ENCODE results near the gene GTF2H4. TPM values are rescaled to one million over a fixed set of nuclear protein-coding genes. Genes with fewer than 3 reads are reported as not detected.

The GTF2H4 gene
- total RNA-seq, 1 donor from 2014 or later = 29.2 TPM

GRCh38 chr6:30944051-30944450, 36.0 kb downstream of the GTF2H4 start:
- H3K27me3 Mint-ChIP-seq (ENCODE audit: insufficient read depth, low read depth) = peaks cover 19% of the 10 kb centered on the region
- H3K9me3 Mint-ChIP-seq = no peaks in the 10 kb centered on the region
- H3K4me1 Mint-ChIP-seq = peaks cover 17% of the 10 kb centered on the region
- peaks cover 5% of the 10 kb centered on the region for H3K4me1 ChIP-seq
- H3K4me3 ChIP-seq = no peak overlapping the region
- no peak overlapping the region for H3K9ac ChIP-seq
- no peak for DNase-seq (ENCODE audit: low spot score)
- TF ChIP-seq CTCF (IDR thresholded peaks at IDR 0.05) (no peak), EZH2phosphoT487 (IDR thresholded peaks at IDR 0.05) (no peak), EZH2 (IDR thresholded peaks at IDR 0.05) (no peak)
- no peak overlapping the region for H3K27ac Mint-ChIP-seq
- H3K36me3 ChIP-seq = no peaks in the 10 kb centered on the region
- no peaks in the 10 kb centered on the region for H3K36me3 Mint-ChIP-seq
- H3K4me3 Mint-ChIP-seq = no peak overlapping the region
- H2AFZ ChIP-seq (replicated peaks) = no peak overlapping the region
- H3F3A ChIP-seq (ENCODE audit: low read depth) = no peaks in the 10 kb centered on the region
- H3K27ac ChIP-seq = no peak overlapping the region
- H3K27me3 ChIP-seq = no peaks in the 10 kb centered on the region
- H3K9me3 ChIP-seq (ENCODE audit: low read depth) = no peaks in the 10 kb centered on the region
- no peak overlapping the region for H3K4me2 ChIP-seq
- no peaks in the 10 kb centered on the region for H3K79me2 ChIP-seq (ENCODE audit: low read depth)
- H4K20me1 ChIP-seq (ENCODE audit: low read depth) = no peaks in the 10 kb centered on the region

GRCh38 chr6:30945281-30945680, 37.3 kb downstream of the GTF2H4 start:
- no peaks in the 10 kb centered on the region for H3K27me3 ChIP-seq
- H3K4me1 ChIP-seq = peaks cover 5% of the 10 kb centered on the region
- H3F3A ChIP-seq (ENCODE audit: low read depth) = no peaks in the 10 kb centered on the region
- DNase-seq (ENCODE audit: low spot score) = no peak
- H3K4me2 ChIP-seq = no peak overlapping the region
- no peaks in the 10 kb centered on the region for H3K9me3 ChIP-seq (ENCODE audit: low read depth)
- TF ChIP-seq EZH2 (IDR thresholded peaks at IDR 0.05) (no peak), EZH2phosphoT487 (IDR thresholded peaks at IDR 0.05) (no peak), CTCF (IDR thresholded peaks at IDR 0.05) (no peak)
- H2AFZ ChIP-seq (replicated peaks) = no peak overlapping the region
- no peak overlapping the region for H3K4me3 ChIP-seq
- no peaks in the 10 kb centered on the region for H3K36me3 Mint-ChIP-seq
- peaks cover 16% of the 10 kb centered on the region for H3K4me1 Mint-ChIP-seq
- H4K20me1 ChIP-seq (ENCODE audit: low read depth) = no peaks in the 10 kb centered on the region
- H3K9ac ChIP-seq = no peak overlapping the region
- no peak overlapping the region for H3K27ac Mint-ChIP-seq
- H3K9me3 Mint-ChIP-seq = peaks cover 2% of the 10 kb centered on the region
- H3K79me2 ChIP-seq (ENCODE audit: low read depth) = no peaks in the 10 kb centered on the region
- peaks cover 15% of the 10 kb centered on the region for H3K27me3 Mint-ChIP-seq (ENCODE audit: insufficient read depth, low read depth)
- no peak overlapping the region for H3K4me3 Mint-ChIP-seq
- no peak overlapping the region for H3K27ac ChIP-seq
- H3K36me3 ChIP-seq = no peaks in the 10 kb centered on the region

GRCh38 chr6:30947231-30947630, 39.2 kb downstream of the GTF2H4 start:
- H3K4me3 ChIP-seq = no peak overlapping the region
- TF ChIP-seq CTCF (IDR thresholded peaks at IDR 0.05) = no peak
- H3K27ac ChIP-seq = no peak overlapping the region
- no peak for DNase-seq (ENCODE audit: low spot score)
- Mint-ChIP-seq H3K36me3 (no peaks in the 10 kb centered on the region), H3K27me3 (ENCODE audit: insufficient read depth, low read depth) (peaks cover 13% of the 10 kb centered on the region), H3K27ac (no peak overlapping the region), H3K9me3 (peaks cover 12% of the 10 kb centered on the region), H3K4me1 (peaks cover 10% of the 10 kb centered on the region), H3K4me3 (no peak overlapping the region)
- no peaks in the 10 kb centered on the region for H3K9me3 ChIP-seq (ENCODE audit: low read depth)
- no peaks in the 10 kb centered on the region for H4K20me1 ChIP-seq (ENCODE audit: low read depth)
- no peak overlapping the region for H2AFZ ChIP-seq (replicated peaks)
- no peaks in the 10 kb centered on the region for H3K27me3 ChIP-seq
- no peaks in the 10 kb centered on the region for H3K36me3 ChIP-seq
- H3K9ac ChIP-seq = no peak overlapping the region
- H3K79me2 ChIP-seq (ENCODE audit: low read depth) = no peaks in the 10 kb centered on the region
- no peak overlapping the region for H3K4me2 ChIP-seq
- no peaks in the 10 kb centered on the region for H3F3A ChIP-seq (ENCODE audit: low read depth)
- peaks cover 3% of the 10 kb centered on the region for H3K4me1 ChIP-seq

GRCh38 chr6:30948811-30949210, 40.8 kb downstream of the GTF2H4 start:
- Histone ChIP-seq H3K4me1 (no peaks in the 10 kb centered on the region), H2AFZ (replicated peaks) (no peak overlapping the region), H3K79me2 (ENCODE audit: low read depth) (no peaks in the 10 kb centered on the region), H3K36me3 (no peaks in the 10 kb centered on the region), H3K4me2 (no peak overlapping the region), H3K4me3 (no peak overlapping the region), H4K20me1 (ENCODE audit: low read depth) (no peaks in the 10 kb centered on the region), H3F3A (ENCODE audit: low read depth) (no peaks in the 10 kb centered on the region), H3K9me3 (ENCODE audit: low read depth) (no peaks in the 10 kb centered on the region), H3K27ac (no peak overlapping the region), H3K9ac (no peak overlapping the region), H3K27me3 (peaks cover 8% of the 10 kb centered on the region)
- DNase-seq (ENCODE audit: low spot score) = no peak
- no peak for TF ChIP-seq EZH2phosphoT487 (IDR thresholded peaks at IDR 0.05)
- peaks cover 11% of the 10 kb centered on the region for H3K27me3 Mint-ChIP-seq (ENCODE audit: insufficient read depth, low read depth)
- H3K4me3 Mint-ChIP-seq = no peak overlapping the region
- no peak overlapping the region for H3K27ac Mint-ChIP-seq
- no peaks in the 10 kb centered on the region for H3K36me3 Mint-ChIP-seq
- H3K9me3 Mint-ChIP-seq = peaks cover 16% of the 10 kb centered on the region
- H3K4me1 Mint-ChIP-seq = no peaks in the 10 kb centered on the region
